ENCODE results near the gene NF1. TPM values are rescaled to one million over a fixed set of nuclear protein-coding genes. Genes with fewer than 3 reads are reported as not detected.

The NF1 gene
- total RNA-seq, 4 donors from 2014 or later, result 23.6 to 47.3 (median 32.0) TPM

- TF ChIP-seq CTCF (IDR thresholded peaks at IDR 0.05 in 4 of 5, conservative IDR thresholded peaks at IDR 0.05 in 1 of 5) (no peak), POLR2A (IDR thresholded peaks at IDR 0.05) (no peak)
- in situ Hi-C loops (cut with MboI; ENCODE audit: low sequenced_read_pairs in 4 of 4), result no loop called here
- ATAC-seq (no peak), DNase-seq (no peak)
- Histone ChIP-seq H3K4me1 (no peaks in the 10 kb centered on the region), H3K27me3 (no peaks in the 10 kb centered on the region), H3K27ac (no peak overlapping the region), H3K9me3 (no peaks in the 10 kb centered on the region), H3K4me3 (no peak overlapping the region), H3K36me3 (no peaks in the 10 kb centered on the region)
- intact Hi-C loops (cut with DNase I; ENCODE audit: low total_unique reads), result no loop called here
Observed at GRCh38 chr17:31113939-31114338, 19.2 kb downstream of the NF1 start.

DNA sequence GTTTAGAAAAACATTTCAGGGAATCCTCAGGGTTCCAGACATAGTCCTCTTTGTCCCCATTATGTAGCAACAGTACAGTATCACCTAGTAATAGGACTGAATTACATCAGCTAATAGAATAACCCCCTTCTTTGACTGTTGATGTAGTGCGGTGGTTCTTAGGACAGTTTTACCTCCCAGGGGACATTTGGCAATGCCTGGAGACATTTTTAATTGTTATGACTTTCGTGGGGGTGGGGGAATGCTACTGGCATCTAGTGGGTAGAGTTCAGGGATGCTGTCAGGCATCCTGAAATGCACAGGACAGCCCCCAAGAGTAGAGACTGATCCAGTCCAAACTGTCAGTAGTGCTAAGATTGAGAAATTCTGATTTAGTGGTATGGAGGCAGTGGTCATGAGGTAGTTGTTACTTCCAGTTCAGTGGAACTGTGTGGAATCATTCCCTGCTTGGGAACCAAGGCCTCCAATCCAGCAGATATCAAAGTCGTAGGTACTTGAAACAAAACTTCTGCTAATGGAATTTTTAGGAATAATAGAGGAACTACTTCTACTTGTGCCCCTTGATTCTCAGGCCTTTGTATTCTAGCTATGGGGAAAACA is 20.3 kb downstream of the NF1 start:
- intact Hi-C loops (cut with DNase I; ENCODE audit: low total_unique reads), result no loop called here
- in situ Hi-C loops (cut with MboI; ENCODE audit: low sequenced_read_pairs in 4 of 4), result no loop called here
- Histone ChIP-seq H3K27me3 (no peaks in the 10 kb centered on the region), H3K9me3 (no peaks in the 10 kb centered on the region), H3K4me3 (no peak overlapping the region), H3K27ac (no peak overlapping the region), H3K4me1 (no peaks in the 10 kb centered on the region), H3K36me3 (no peaks in the 10 kb centered on the region)
- ATAC-seq, result no peak
- no peak for DNase-seq
- TF ChIP-seq POLR2A (IDR thresholded peaks at IDR 0.05) (no peak), CTCF (IDR thresholded peaks at IDR 0.05 in 4 of 5, conservative IDR thresholded peaks at IDR 0.05 in 1 of 5) (no peak)

GRCh38 chr17:31116167-31116566 is 21.4 kb downstream of the NF1 start:
- ATAC-seq (no peak), DNase-seq (no peak)
- Histone ChIP-seq H3K27me3 (no peaks in the 10 kb centered on the region), H3K9me3 (no peaks in the 10 kb centered on the region), H3K27ac (no peak overlapping the region), H3K4me1 (no peaks in the 10 kb centered on the region), H3K4me3 (no peak overlapping the region), H3K36me3 (no peaks in the 10 kb centered on the region)
- no peak for TF ChIP-seq POLR2A (IDR thresholded peaks at IDR 0.05)
- no peak for TF ChIP-seq CTCF (IDR thresholded peaks at IDR 0.05 in 4 of 5, conservative IDR thresholded peaks at IDR 0.05 in 1 of 5)
- intact Hi-C loops (cut with DNase I; ENCODE audit: low total_unique reads), result no loop called here
- in situ Hi-C loops (cut with MboI; ENCODE audit: low sequenced_read_pairs in 4 of 4), result no loop called here

DNA sequence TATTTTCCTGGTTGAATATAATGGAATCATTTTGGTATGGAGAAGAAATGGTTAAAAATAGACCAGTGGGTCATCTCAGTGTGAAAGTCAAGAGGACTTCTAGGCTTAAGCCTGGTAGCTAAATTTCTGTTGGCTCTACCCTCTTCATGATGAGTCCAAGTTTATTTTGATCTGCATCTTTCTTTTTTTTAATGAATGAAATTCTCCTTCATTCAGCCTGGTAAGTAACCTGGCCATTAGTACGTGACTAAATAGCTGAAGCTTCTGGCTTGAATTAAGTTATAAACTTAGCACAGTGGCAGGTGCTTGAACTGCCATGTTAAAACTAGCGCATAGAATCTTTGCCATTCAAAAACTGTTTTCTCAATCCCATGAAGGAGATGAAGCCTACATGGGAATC is 28.0 kb downstream of the NF1 start:
- intact Hi-C loops (cut with DNase I; ENCODE audit: low total_unique reads), result no loop called here
- Histone ChIP-seq H3K9me3 (no peaks in the 10 kb centered on the region), H3K4me3 (no peak overlapping the region), H3K4me1 (peaks cover 0 to 13% of the 10 kb centered on the region in 2 donors), H3K36me3 (no peaks in the 10 kb centered on the region), H3K27me3 (no peaks in the 10 kb centered on the region), H3K27ac (no peak overlapping the region)
- in situ Hi-C loops (cut with MboI; ENCODE audit: low sequenced_read_pairs in 4 of 4), result no loop called here
- TF ChIP-seq CTCF (IDR thresholded peaks at IDR 0.05 in 4 of 5, conservative IDR thresholded peaks at IDR 0.05 in 1 of 5), result no peak
- TF ChIP-seq POLR2A (IDR thresholded peaks at IDR 0.05), result no peak
- ATAC-seq (peak in 1 of 2 donors; percentile 49), DNase-seq (no peak)

- DNase-seq, result no peak
- no peak for ATAC-seq
- H3K4me1 ChIP-seq, result peaks cover 7 to 21% of the 10 kb centered on the region in 2 donors
- no peaks in the 10 kb centered on the region for H3K9me3 ChIP-seq
- no peak overlapping the region for H3K27ac ChIP-seq
- H3K36me3 ChIP-seq, result no peaks in the 10 kb centered on the region
- no peak overlapping the region for H3K4me3 ChIP-seq
- intact Hi-C loops (cut with DNase I; ENCODE audit: low total_unique reads) (no loop called here), in situ Hi-C loops (cut with MboI; ENCODE audit: low sequenced_read_pairs in 4 of 4) (no loop called here)
- no peaks in the 10 kb centered on the region for H3K27me3 ChIP-seq
- TF ChIP-seq CTCF (IDR thresholded peaks at IDR 0.05 in 4 of 5, conservative IDR thresholded peaks at IDR 0.05 in 1 of 5), result no peak
- no peak for TF ChIP-seq POLR2A (IDR thresholded peaks at IDR 0.05)
Observed at GRCh38 chr17:31126318-31126717, 31.5 kb downstream of the NF1 start.
